NCI-H1417 treated with DMSO at 0.1 percent for 48 hours (cell line): Measurements from ENCODE around the gene MMP23B.

ENCODE experiments used
- DNase-seq: peaks from one replicate; lab custom pipeline; 2025; lab: John Stamatoyannopoulos, UW

The MMP23B gene

DNA sequence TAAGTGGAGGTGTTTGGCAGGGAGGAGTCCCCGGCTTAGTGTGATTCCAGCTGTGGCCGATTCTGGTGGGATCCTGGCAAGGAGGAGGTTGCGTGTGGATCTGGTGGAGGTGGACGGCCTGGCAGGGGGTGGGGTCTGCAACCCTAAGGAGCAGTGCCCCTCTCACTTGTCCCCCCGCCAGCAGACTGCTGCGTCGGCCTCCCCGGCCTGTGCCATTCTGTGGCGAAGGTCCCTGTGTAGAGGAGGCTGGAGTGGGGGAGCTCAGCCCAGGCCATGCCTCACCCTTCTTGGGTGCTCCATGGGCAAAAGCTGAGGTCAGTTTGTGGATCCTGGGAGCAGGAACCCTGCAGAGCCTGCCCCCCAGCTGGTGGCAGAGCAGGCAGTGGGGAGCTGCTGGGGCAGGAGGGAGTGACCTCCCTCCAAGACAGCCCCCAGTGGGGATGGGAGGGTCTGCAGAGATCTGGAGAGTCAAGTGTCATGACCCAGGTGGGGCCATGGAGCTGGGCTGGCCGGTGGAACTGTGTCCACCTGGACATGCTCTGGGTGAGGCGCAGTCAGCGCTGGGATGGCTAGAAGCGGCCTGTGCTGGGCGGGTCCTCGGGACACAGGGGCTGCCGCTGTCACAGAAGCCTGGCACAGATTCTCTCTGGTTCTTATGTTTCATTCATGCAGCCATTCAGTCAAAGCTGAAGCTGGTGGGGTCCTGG is 11.4 kb upstream of the MMP23B start:
- DNase-seq: no peak

DNA sequence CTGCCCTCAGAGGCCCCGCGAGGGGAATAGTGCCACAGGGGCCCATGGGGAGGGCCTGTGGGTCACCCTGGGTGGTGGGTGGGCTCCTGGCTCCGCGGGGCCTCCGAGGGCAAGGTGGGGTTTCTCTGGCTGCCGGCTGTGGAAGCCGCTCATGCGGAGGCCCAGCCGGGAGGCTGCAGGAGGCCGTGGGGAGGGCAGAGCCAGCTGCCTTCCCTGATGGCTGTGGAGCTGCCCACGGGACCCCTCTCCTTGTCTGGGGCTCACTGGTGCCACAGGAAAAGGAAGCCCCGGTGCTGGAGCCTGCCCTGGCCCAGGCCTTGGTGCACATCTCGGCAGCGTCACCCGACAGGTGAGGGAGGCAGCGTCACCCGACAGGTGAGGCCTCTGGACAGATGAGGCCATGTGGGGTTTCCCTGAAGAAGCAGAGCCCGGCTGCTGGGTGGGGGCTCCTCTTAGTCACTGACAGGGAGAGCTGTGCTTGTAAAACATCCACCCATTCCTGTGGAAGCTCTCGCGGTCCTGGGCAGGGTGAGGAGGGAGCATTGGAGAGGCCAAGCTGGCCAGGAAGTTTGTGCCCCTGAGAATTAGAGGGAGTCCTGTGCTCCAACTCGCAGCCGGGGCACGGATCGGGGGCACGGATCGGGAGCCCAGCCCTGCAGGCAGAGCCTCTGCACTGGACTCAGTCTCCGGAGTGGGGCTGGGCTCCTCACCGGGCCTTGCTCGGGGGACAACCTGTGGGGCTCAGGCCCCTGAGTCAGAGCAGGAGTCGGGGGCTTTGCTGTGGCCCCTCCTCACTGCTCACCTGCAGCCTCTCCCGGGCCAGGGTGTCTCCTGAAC is 10.6 kb upstream of the MMP23B start:
- no peak for DNase-seq

DNA sequence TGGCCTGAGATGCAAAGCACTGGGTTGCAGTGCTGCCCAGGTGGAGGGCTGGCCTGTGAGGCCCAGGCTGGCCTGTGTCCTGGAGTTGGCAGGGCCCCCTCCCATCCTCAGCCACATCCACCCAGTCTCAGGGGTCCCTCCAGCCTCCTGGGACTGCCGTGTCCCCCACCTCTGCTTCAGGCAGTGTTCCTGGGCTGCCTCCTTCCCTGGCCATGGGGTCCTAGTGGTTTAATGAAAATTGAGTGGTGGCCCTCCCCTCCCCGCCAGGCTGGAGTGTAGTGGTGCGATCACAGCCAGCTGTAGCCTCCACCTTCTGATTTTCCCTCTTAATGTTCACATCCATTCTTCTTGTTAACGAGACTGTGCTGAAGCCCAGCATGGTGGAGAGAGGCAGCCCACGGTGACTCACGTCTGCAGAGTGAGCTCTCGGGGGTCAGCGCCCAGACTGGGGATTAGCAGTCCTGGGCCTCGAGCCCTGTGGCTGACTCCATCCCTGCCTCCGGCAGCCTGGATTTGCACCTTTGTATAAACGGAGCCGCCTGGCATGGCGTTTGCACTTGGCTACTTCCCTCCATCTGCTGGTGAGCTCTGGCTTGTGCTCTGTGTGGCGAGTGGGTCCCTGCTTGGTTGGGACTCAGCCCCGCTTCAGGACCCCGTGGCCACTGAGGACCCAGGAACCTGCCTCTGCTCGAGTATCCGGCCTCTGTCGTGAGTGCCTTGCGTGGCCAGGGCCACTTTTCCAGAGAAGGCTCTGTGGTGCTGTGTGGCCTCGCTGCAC is 9.8 kb upstream of the MMP23B start:
- DNase-seq: no peak

DNA sequence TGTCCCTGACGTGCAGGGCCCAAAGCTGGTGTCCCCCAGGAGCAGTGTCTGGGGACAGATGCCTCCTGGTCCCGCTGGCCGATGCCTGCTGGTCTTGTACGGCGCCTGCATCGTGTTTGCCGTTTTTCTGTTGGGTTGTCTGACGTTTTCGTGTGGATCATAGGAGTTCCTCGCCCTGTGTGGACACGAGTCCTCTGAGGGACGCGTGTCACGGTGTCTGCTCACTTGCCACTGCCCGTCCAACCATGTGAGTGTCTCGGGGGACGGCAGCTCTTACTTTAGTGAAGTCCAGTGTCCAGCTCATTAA is 9.2 kb upstream of the MMP23B start:
- DNase-seq: no peak

DNA sequence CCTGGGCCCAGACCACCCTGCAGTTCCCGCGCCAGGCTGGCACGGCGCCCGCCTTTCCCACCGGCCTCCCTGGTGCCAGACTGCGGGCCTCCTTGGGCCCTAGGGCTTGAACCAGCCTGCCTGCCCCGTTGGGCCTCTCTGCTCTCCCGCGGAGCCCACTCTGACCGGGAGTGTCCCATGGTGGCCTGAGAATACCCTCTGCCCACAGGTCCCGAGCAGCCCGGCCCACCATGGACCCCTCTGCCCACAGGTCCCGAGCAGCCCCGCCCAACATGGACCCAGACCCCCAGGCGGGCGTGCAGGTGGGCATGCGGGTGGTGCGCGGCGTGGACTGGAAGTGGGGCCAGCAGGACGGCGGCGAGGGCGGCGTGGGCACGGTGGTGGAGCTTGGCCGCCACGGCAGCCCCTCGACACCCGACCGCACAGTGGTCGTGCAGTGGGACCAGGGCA is 8.8 kb upstream of the MMP23B start:
- DNase-seq: no peak

DNA sequence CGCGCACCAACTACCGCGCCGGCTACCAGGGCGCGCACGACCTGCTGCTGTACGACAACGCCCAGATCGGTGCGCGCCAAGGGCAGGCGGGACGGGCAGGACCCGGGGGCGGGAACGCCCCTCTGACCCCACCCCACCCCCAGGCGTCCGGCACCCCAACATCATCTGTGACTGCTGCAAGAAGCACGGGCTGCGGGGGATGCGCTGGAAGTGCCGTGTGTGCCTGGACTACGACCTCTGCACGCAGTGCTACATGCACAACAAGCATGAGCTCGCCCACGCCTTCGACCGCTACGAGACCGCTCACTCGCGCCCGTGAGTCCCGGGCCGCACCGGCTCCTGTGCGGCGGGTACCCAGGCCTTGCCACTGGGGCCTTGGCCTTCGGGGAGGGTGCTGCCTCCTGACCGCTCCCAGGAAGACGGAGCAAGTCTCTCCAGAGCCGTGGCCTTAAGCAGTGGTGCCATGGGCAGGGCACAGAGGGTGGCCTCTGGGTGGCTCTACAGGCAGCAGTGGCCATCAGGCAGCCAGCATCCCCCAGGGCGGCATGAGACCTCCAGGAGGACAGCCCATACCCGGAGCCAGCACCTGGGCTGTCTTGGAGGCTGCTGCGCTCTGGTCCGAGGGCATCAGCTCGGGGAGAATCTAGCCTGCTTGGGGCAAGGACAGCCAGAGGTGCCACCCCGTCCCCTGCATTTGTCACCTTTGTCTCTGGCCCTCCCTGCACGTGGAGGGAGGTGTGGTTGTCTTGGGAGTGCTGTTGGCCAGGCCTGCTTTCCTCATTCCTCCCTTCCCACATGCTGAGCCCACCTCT is 8.1 kb upstream of the MMP23B start:
- no peak for DNase-seq

DNA sequence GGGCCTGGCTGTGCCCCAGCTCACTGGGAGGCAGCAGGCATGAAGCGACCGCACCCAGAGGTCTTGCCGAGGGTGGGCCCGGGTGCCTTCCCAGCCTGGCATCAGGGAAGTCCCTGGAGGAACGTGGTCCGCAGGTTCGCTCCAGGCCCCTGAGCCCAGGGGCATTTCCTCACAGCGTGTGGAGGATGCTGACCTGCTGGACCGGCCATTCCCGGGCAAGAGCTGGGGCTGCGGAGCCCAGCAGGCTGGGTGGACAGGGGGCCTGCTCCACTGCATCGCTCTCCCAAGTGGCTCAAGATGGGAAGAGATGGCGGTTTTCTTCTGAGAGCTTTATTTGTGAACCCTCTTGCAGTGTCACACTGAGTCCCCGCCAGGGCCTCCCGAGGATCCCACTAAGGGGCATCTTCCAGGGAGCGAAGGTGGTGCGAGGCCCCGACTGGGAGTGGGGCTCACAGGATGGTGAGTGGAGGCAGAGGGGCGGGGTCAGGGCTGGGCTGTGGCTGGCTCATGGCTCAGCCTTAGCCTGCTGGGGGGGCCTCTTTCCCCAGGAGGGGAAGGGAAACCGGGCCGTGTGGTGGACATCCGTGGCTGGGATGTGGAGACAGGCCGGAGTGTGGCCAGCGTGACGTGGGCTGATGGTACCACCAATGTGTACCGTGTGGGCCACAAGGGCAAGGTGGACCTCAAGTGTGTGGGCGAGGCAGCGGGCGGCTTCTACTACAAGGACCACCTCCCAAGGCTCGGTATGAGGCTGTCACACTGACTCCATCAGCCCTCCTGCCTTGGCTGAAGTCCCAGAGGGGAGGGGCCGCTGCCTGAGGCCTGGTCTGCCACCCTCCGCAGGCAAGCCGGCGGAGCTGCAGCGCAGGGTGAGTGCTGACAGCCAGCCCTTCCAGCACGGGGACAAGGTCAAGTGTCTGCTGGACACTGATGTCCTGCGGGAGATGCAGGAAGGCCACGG is 7.2 kb upstream of the MMP23B start:
- no peak for DNase-seq

DNA sequence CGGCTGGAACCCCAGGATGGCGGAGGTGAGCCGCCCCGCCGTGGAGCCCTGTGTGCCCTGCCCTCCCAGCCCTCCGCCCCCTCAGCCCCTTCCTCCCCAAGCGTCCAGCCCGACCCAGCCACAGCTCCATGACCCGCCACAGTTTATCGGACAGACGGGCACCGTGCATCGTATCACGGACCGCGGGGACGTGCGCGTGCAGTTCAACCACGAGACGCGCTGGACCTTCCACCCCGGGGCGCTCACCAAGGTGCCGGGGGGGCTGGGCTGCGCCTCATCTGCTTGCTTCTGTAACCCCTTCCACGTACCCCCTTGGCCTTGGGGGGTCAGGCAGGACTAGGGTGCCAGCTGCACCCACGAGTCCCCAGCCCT is 6.6 kb upstream of the MMP23B start:
- DNase-seq: no peak

DNA sequence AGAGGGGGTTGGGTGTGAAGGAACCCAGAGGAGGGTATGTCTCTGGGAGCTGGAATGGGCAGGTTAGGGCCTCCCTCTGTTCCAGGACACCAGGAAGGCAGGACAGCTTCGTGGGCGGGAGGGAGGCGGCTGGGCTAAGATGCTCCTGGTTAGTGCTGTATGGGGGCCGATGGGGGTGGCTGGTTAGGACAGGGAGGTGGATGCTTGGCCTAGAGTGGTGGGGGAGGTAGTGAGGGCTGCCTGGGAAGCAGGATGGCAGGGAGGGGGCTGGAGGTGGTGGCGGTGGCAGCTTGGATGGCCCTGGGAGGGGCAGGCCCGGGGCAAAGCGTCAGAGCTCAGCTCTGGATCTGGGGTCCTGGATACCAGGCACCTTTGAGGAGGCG is 6.2 kb upstream of the MMP23B start:
- no peak for DNase-seq

DNA sequence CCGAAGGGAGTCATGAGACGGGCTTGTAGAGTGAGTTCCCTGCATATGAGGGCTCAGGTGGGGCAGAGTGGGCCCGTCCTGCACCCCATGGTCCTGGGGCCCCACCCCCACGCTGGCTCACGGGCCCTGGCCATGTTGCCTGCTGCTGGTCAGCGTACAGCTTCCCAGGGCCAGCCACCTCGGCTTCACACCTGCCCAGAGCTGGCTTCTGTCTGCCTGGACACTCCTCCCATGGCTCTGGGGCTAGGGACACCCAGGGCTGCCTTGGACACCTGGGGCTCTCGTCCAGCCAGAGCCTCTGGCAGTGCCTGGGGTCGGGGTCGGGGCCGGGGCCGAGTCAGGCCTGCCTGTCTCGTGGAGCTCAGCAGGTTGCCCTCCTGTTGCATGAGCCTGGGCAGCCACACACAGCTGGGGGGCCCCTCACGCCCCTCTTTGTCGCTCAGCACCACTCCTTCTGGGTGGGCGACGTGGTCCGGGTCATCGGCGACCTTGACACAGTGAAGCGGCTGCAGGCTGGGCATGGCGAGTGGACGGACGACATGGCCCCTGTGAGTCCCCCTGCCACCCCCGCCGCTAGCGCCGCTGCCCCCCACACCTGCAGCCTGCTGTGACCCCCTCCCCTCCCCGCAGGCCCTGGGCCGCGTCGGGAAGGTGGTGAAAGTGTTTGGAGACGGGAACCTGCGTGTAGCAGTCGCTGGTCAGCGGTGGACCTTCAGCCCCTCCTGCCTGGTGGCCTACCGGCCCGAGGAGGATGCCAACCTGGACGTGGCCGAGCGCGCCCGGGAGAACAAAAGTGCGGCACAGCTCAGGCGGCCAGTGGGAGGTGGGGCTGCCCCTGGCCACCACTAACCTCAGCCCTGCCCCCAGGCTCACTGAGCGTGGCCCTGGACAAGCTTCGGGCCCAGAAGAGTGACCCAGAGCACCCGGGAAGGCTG is 5.5 kb upstream of the MMP23B start:
- DNase-seq: no peak

DNA sequence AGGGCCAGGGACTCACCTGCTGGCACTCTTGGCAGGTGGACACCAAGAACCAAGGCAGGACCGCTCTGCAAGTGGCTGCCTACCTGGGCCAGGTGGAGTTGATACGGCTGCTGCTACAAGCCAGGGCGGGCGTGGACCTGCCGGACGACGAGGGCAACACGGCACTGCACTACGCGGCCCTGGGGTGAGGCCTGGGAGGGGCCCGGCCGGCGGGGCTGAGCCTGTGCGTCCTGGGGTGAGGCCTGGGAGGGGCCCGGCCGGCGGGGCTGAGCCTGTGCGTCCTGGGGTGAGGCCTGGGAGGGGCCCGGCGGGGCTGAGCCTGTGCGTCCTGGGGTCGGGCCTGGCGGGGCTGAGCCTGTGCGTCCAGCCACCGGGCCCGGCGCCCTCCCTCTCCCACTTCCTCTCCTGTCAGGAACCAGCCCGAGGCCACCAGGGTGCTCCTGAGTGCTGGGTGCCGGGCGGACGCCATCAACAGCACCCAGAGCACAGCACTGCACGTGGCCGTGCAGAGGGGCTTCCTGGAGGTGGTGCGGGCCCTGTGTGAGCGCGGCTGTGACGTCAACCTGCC is 4.6 kb upstream of the MMP23B start:
- no peak for DNase-seq

DNA sequence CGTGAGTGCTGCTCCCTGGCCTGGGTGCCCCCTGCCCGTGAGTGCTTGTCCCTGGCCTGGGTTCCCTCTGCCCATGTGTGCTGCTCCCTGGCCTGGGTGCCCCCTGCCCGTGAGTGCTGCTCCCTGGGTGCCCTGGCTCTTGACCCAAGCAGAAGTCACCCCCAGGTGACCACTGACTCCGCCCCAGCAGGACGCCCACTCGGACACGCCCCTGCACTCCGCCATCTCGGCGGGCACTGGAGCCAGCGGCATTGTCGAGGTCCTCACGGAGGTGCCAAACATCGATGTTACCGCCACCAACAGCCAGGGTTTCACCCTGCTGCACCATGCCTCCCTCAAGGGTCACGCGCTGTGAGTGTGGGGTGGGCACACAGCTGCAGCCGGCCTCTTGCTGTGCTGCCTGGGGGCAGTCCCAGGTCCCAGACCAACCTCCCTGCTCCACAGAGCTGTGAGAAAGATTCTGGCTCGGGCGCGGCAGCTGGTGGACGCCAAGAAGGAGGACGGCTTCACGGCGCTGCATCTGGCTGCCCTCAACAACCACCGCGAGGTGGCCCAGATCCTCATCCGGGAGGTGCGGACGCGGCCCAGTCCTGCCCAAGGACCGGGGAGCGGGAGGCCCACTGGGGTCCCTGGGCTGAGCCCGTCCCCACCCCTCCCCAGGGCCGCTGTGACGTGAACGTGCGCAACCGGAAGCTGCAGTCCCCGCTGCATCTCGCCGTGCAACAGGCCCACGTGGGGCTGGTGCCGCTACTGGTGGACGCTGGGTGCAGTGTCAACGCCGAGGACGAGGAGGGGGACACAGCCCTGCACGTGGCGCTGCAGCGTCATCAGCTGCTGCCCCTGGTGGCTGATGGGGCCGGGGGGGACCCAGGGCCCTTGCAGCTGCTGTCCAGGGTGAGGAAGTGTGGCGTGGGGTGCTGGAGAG is 3.9 kb upstream of the MMP23B start:
- no peak for DNase-seq

DNA sequence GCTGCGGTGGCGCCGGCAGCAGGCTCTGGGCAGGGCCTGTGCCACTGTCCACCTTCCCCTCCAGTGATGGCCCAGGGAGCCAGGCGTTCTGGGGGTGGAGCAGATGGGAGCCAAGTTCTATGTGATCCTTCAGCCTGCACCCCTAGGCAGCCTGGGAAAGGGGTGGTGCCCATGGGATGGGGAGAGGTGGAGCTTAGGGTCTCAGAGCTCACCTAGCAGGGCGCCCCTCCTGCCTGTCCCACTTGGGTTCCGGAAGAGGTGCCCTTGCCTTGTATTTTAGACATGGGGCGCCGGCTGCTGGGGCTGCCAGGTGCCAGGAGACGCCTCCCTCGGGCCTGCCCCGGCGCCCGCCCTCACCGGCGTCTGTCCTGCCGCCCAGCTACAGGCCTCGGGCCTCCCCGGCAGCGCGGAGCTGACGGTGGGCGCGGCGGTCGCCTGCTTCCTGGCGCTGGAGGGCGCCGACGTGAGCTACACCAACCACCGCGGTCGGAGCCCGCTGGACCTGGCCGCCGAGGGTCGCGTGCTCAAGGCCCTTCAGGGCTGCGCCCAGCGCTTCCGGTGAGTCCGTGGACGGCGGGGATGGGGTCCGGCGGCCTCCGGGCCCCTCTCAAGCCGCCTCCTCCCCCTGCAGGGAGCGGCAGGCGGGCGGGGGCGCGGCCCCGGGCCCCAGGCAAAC is 3.1 kb upstream of the MMP23B start:
- no peak for DNase-seq

DNA sequence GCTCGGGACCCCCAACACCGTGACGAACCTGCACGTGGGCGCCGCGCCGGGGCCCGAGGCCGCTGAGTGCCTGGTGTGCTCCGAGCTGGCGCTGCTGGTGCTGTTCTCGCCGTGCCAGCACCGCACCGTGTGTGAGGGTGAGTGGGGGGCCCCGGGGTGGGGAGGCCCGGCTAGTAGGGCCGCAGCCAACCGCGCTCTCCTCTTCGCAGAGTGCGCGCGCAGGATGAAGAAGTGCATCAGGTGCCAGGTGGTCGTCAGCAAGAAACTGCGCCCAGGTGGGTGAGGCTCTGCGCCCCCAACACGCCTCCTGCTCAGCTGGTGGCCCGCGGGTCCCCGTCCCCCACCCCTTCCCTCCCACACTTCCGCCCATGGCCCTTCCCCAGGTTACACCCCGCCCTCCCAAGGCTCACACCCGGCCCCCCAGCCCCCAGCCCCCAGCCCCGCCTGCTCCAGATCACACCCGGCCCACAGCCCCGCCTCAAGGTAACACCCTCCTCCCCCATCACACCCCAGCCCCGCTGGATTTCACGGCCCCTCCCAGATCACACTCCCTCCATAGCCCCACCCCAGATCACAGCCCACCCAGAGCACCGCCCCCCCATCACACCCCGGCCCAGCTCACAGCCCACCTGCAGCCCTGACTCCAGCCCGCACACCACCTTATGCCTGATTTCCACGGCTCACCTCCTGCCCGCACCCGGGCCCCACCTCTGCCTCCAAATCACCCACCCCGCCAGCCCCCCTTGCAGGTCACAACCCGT is 2.4 kb upstream of the MMP23B start:
- no peak for DNase-seq

DNA sequence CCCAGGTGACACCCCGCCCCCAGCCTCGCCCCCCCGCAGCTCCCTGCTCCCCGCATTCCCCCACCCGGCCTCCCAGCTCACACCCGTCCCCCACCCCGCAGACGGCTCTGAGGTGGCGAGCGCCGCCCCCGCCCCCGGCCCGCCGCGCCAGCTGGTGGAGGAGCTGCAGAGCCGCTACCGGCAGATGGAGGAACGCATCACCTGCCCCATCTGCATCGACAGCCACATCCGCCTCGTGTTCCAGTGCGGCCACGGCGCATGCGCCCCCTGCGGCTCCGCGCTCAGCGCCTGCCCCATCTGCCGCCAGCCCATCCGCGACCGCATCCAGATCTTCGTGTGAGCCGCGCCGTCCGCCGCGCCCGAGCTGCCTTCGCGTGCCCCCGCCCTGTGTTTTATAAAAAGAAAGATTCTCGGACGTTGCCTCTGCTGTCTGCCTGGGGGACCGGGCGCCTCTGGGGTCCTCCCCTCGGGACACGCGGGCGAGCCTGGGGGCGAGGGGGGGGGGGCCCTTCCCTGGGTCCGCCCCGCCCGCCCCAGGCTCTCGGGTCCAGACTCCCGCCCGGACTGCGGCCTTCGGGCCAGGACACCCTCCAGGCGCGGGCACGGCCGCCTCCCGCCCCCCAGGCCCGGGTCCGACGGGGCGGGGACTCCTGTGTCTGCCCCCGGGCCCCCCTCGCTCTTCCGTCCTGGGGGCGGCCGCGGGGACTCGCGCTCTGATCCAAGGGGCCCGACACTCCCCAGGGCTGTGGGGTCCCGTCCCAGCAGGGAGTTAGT is 1.6 kb upstream of the MMP23B start:
- DNase-seq: no peak
